Muscle of back (tissue), 11 donors: ENCODE results near the gene ZBTB48. TPM values are rescaled to one million over a fixed set of nuclear protein-coding genes. Genes with fewer than 3 reads are reported as not detected.

Source experiments
- DNase-seq, 3 donors: peaks; one replicate each; pipeline versions ENCODE4 v3.0.0 to v3.0.0-alpha.2; 2013
- polyA plus RNA-seq, 10 donors: library from polyadenylated mRNA; unstranded; fragments of 120-200 nt; gene quantifications; one replicate each; pipeline ENCODE4 v1.2.1, GENCODE V29; 2013; ENCODE audit not compliant: insufficient read length in 10 of 10

Gene ZBTB48
- polyA plus RNA-seq, 10 donors = 13.2 to 24.8 (median 16.2) TPM

DNA sequence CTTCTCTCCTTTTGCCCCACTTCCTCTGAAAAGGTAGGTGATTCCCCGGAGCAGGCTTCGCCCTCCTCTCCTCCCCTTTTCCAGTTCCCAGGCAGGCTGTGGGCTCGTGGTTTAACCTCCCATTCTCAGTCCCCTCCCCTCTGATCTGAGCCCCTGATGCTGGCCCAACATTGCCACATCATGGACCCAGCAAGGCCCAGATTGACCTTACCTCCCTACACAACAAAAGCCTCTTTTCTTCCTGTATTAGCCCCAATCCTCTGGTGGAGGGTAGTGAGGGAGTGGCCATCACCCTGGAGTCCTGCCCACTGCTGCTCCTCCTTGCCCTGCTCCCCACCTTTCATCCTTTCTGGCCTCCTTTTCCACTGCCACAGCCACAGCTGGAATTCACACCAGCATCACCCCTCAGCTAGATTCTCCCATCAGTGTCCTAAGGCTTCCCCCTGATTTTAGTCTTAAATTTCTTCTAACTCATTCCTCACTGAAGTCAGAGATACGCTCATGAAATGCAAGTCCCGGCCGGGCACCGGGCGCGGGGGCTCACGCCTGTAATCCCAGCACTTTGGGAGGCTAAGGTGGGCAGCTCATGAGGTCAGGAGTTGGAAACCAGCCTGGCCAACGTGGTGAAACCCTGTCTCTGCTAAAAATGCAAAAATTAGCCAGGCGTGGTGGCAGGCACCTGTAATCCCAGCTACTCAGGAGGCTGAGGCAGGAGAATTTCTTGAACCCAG, 7.0 kb upstream of the ZBTB48 start:
- no peak for DNase-seq

DNA sequence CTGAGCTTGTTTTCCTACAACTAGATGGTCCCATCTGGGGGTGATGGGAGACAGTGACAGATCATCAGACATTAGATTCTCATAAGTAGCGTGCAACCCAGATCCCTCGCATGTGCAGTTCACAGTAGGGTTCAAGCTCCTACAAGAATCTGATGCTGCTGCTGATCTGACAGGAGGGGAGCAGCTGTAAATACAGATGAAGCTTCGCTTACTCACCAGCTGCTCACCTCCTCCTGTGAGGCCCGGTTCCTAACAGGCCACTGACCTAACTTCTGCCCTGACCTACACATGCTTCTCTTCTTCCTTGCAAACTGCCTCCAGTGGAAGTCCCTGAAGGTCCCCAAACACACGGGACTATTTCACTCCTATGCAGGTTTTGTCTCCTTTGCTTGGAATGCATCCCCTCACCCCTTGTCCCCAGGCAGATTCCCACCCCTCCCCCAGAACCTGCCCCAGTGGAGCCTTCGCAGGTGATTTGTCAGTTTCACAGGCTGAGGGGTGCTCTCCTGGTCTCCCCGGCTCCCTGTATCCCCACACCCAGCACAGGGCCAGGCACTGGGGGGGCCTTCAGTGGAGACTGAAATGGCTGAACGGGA, 5.7 kb upstream of the ZBTB48 start:
- DNase-seq = no peak

DNA sequence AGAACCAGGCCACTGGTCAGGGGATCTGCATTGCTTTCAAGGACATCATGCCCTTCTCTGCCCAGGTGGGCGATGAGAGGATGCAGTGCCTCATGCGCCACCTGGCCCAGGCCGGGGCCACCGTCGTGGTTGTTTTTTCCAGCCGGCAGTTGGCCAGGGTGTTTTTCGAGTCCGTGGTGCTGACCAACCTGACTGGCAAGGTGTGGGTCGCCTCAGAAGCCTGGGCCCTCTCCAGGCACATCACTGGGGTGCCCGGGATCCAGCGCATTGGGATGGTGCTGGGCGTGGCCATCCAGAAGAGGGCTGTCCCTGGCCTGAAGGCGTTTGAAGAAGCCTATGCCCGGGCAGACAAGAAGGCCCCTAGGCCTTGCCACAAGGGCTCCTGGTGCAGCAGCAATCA, 5.0 kb upstream of the ZBTB48 start:
- DNase-seq = no peak

DNA sequence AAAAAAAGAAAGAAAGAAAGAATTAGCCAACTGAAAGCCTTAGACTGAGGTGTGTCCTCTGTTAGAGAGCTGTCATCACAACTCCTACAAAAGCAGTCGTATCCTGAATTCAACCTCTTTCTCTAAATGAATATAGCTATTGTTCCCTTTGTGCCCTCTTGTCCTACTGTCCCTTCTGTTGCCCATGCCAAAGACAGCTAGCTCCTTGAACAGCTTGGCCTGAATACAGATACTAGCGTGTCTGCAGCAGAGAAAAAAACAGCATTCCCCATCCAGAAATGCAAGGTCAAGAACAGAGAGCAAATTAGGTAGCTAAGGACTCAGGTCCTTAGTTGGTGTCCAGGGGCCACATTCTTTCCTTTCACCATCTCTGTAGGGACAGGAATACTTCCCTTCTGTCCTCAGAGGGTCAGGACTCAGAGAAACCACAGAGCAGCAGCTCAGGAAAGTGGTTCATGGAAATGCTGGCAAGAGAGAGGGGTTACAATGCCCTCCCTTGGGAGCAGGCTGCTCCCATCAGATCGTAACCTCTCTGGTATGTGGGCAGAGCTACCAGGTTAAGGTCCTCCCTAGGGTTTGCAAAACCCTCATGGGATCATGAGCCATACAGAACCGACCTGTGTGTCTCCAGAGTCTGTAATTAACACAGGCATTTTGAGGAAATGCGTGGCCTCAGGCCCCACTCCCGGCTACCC, 1.8 kb upstream of the ZBTB48 start:
- DNase-seq = no peak

DNA sequence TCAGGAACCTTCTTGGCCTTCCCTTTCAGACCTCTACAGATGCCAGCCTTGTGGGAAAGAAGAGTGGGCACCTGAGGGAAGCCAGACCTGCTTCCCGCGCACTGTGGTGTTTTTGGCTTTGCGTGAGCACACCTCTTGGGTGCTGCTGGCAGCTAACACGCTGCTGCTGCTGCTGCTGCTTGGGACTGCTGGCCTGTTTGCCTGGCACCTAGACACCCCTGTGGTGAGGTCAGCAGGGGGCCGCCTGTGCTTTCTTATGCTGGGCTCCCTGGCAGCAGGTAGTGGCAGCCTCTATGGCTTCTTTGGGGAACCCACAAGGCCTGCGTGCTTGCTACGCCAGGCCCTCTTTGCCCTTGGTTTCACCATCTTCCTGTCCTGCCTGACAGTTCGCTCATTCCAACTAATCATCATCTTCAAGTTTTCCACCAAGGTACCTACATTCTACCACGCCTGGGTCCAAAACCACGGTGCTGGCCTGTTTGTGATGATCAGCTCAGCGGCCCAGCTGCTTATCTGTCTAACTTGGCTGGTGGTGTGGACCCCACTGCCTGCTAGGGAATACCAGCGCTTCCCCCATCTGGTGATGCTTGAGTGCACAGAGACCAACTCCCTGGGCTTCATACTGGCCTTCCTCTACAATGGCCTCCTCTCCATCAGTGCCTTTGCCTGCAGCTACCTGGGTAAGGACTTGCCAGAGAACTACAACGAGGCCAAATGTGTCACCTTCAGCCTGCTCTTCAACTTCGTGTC, 995 bp upstream of the ZBTB48 start:
- no peak for DNase-seq

DNA sequence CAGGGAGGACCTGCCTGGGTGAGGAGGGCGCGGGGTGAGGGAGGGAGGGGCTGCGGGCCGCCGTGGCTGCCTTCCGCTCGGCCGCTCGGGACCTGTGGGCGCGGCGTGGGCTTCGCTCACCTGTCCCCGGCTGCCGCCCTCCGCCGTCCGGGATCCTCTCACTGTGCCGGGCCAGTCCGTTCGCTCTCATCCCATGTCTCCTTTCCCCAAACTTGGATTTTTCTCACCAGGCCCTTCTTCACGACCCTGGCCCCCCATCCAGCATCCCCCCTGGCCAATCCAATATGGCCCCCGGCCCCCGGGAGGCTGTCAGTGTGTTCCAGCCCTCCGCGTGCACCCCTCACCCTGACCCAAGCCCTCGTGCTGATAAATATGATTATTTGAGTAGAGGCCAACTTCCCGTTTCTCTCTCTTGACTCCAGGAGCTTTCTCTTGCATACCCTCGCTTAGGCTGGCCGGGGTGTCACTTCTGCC, 362 bp downstream of the ZBTB48 start:
- DNase-seq = peak in 1 of 3 donors; percentile 52

DNA sequence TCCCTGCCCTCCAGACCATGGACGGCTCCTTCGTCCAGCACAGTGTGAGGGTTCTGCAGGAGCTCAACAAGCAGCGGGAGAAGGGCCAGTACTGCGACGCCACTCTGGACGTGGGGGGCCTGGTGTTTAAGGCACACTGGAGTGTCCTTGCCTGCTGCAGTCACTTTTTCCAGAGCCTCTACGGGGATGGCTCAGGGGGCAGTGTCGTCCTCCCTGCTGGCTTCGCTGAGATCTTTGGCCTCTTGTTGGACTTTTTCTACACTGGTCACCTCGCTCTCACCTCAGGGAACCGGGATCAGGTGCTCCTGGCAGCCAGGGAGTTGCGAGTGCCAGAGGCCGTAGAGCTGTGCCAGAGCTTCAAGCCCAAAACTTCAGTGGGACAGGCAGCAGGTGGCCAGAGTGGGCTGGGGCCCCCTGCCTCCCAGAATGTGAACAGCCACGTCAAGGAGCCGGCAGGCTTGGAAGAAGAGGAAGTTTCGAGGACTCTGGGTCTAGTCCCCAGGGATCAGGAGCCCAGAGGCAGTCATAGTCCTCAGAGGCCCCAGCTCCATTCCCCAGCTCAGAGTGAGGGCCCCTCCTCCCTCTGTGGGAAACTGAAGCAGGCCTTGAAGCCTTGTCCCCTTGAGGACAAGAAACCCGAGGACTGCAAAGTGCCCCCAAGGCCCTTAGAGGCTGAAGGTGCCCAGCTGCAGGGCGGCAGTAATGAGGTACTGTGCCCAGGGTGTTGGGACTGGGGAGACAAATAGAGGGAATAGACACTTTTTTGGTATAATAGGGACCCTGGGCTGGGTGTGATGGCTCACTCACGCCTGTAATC, 1.0 kb downstream of the ZBTB48 start:
- DNase-seq = no peak

DNA sequence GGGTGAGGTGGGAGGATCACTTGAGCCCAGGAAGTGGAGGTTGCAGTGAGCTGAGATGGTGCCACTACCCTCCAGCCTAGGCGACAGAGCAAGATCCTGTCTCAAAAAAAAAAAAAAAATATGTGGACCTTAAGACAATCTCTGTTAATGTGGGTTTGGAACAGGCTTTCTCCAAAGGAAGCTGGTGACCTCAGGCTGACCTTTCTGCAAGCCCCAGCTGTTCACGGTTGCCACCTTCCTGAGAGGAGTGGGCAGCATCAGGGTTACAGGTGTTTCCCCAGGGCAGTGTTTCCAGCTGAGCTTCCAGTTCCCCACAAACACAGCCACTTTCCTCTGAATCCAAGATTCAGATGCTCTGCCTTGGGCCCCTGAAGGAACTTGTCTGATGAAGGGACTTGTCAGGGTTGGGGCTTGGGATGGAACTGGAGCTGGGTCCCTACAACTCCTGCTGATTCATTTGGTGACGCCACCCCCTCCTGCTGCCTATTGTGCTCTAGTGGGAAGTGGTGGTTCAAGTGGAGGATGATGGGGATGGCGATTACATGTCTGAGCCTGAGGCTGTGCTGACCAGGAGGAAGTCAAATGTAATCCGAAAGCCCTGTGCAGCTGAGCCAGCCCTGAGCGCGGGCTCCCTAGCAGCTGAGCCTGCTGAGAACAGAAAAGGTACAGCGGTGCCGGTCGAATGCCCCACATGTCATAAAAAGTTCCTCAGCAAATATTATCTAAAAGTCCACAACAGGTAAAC, 1.9 kb downstream of the ZBTB48 start:
- no peak for DNase-seq

GRCh38 chr1:6582370-6582769, 2.6 kb downstream of the ZBTB48 start:
- DNase-seq = no peak

- no peak for DNase-seq
Observed at GRCh38 chr1:6584126-6585080, 4.6 kb downstream of the ZBTB48 start.

DNA sequence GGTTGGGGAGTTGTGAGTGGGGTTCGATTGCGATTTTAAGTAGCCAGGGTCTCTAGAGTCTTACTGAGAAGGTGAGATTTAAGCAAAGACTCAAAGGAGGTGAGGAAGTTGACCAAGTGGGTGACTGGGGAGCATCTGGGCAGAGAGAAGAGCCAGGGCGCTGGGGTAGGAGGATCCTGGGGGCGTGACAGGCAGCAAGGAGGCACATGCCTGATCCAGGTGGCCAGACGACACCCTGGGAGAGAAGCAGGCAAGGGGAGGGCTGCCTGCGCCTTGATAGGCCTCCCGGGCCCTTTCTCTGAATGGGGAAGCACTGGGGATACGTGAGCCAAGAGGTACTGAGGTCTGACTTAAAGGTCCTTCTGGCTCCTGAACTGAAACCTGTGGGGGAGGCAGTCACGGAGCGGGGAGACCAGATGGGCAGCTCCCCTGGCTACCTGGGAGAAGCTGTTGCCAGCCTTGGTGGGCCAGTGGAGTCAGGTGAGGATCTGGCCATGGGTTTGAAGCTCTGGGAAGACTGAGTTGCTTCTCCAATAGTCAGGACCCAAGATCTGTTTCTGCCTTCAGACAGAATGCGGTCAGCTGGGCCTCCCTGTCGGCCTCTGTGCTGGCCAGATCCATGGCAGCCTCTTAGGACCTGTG, 5.4 kb downstream of the ZBTB48 start:
- no peak for DNase-seq

DNA sequence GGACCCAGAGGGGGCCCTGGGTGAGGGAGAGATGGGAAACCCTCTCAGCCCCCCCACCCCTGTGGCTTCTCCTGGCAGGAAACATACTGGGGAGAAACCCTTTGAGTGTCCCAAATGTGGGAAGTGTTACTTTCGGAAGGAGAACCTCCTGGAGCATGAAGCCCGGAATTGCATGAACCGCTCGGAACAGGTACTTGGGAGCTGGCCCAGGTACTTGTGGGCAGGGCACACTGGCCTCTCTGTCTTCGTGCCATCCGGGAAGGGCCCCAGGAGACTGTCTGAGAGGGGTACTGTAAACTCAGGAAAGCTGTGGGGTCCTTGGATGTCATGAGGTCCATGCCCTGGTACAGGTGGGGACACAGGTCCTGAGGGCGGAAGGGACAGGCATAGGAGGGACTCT, 6.0 kb downstream of the ZBTB48 start:
- no peak for DNase-seq

DNA sequence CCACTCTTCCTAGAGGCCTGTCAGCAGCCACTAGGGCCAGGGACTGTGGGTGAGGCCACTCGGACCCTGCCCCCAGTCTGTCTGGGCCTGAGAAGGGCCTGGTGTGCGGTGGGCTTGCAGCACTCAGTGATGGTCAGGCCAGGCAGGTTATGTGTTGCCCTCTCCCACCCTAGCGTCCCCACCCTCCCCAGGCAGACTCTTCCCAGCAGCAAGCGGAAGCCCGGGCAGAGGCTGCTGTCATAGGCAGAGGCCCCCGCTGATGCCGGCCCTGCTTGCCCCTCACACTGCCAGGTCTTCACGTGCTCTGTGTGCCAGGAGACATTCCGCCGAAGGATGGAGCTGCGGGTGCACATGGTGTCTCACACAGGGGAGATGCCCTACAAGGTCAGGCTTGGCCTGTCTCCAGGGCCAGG, 6.6 kb downstream of the ZBTB48 start:
- no peak for DNase-seq

- peak; percentile 52 to 55 (median 54) for DNase-seq
Observed at GRCh38 chr1:6587261-6588005, 7.6 kb downstream of the ZBTB48 start.

DNA sequence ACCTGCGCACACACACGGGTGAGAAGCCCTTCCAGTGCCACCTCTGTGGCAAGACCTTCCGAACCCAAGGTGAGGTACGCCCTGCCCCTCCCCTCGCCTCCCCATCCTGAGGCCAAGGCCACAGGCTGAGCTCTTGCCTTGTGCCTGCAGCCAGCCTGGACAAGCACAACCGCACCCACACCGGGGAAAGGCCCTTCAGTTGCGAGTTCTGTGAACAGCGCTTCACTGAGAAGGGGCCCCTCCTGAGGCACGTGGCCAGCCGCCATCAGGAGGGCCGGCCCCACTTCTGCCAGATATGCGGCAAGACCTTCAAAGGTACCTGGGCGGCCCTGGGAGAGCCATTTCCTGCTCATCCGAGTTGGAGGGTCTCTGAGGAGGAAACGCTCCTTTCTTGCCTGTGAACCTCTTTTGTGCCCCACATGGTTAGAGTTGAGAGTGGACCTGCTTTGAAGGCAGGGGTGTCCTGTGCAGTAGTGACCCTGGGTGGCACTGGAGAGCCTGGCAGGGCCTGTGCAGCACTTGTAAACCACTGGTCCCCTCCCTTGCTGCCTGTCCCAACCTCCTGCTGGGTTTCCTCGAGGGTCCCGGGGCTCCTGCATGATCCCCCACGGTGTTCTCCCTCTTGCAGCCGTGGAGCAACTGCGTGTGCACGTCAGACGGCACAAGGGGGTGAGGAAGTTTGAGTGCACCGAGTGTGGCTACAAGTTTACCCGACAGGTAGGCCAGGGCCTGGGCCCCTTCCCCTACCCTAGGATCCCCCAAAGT, 8.5 kb downstream of the ZBTB48 start:
- DNase-seq = no peak

DNA sequence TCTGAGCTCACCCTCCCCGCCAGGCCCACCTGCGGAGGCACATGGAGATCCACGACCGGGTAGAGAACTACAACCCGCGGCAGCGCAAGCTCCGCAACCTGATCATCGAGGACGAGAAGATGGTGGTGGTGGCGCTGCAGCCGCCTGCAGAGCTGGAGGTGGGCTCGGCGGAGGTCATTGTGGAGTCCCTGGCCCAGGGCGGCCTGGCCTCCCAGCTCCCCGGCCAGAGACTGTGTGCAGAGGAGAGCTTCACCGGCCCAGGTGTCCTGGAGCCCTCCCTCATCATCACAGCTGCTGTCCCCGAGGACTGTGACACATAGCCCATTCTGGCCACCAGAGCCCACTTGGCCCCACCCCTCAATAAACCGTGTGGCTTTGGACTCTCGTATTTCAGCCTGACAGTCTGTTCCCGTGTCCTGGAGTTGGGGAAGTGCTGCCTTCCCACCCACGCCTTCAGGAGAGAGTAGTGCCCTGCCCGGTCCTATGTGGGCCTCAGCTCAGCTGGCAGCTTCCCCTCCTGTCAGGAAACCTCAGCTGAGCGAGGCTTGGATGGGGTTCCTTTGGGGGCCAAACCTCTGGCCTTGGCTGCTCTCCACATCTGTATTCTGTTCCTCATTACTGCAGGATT, 9.2 kb downstream of the ZBTB48 start:
- DNase-seq = peak in 1 of 3 donors; percentile 43

DNA sequence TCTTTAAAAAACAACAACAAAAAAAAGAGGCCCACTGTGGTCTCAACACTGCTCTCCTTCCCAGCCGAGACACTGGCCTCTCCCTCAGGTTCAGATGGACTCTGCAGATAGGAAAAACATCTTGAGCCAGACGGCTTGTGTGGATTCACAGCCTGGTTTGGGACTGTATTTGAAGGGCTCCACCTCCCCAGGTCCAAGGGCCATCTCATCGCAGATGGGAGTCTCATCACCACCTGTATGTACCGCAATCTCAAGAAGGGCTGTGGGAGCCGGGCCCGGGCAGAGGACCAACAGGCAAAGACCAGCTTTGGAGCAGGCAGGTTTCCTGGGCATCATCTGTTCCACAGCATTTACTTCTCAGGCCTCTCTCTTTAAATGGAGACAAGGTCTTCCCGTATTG, 10.3 kb downstream of the ZBTB48 start:
- DNase-seq = no peak
